HG02943 (cell line): ENCODE data around the gene PSG2.
"Not testable (repeated sequence)": the region's sequence is repeated elsewhere in the genome, so short reads cannot be mapped to it uniquely, and the experiment has no call there.

Experiments used
- ATAC-seq: cut with Tn5 transposase; IDR thresholded peaks from one replicate; pipeline ENCODE4 v1.9.1; 2021; ENCODE audit warnings: mild to moderate bottlenecking, low read depth, moderate library complexity; ENCODE audit not compliant: unreplicated experiment

The PSG2 gene

DNA sequence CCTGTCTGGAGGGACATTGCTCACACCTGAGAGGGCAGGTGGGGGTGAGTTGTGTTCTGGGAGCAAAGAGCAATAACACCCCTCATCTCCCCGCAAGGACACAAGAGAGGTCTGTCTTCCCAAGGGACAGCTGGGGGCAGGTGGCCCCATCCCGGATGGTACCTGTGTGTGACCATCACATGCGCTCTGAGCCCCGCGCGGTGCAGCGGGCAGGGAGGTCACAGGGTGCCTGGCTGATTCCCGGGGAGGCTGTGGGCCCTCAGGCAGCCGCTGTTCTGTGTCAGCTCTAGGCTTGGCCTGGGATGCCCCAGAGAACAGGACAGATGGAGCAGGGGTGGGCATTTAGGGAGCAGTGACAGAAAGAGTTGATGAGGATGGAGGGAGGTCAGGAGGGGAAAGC lies 1.2 kb upstream of the PSG2 start:
- not testable (repeated sequence) for ATAC-seq

DNA sequence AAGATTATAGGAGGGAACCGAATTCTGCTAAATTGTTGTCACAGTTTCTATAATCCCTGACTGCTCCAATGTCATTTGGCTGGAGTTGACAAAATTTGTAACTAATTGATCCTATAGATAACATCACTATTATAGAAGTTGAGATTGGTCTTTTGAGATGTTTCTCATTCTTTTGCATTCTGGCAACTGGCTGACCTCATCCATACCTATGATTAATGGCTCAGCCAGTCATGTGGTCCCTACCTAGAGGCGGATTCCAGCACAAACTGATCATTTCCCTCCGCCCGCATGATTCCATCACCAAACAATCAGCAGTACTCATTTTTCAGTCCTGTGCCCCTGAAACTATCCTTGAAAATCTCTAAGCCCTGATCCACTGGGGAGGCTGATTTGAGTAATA lies 4.2 kb downstream of the PSG2 start:
- no peak for ATAC-seq

DNA sequence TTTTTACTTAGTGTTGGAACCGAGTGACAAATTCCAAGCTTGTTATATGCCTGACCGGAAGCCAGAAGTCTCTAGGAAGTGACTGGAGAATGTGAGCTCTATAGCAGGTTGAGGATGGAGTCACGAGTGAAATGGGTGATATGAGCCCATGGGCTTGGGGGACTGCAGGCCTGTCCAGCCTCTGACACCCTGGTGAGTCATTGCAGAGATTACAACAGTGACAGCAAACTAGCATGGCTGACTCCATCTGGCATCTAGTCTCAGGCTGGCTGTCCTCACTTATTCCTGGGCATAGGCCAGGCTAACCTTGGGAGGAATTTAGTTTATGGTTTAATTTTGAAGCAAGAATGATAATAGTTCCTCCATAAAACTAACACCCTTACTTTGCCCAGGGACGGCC lies 4.6 kb downstream of the PSG2 start:
- ATAC-seq = not testable (repeated sequence)

DNA sequence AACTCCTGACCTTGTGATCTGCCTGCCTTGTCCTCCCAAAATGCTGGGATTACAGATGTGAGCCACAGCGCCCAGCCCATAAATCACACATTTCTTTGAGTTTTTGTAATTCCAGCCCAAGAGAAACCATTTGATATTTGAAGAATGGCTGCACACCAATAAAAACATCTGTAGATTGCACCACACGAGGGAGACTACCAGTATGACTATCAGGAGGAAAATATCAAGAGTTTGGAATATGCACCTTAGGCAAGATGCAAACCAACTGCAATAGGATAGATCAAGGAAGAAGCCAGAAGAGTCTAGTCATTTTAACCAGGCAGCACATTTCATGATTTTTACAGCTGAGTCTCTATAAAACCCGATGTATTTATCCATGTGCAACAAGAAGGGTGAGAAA lies 20.1 kb downstream of the PSG2 start:
- not testable (repeated sequence) for ATAC-seq

DNA sequence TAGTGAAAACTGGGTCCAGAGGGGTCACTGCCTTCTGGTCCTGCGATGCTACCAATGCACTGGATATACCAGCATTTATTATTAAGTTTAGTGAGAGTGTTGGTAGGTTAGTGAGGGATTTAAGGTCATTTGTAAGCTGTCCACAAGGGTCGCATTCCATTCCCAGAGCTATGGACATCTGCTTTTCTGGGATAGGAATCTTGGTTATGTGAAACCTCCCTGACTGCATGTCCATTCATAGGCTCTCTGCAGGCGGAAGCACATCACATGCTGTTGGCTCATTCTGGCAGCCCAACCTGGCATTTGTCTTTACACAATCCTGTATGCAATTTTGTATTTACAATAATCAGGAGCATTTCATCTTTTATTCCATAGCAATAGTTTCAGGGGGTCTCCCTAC lies 21.2 kb downstream of the PSG2 start:
- not testable (repeated sequence) for ATAC-seq

DNA sequence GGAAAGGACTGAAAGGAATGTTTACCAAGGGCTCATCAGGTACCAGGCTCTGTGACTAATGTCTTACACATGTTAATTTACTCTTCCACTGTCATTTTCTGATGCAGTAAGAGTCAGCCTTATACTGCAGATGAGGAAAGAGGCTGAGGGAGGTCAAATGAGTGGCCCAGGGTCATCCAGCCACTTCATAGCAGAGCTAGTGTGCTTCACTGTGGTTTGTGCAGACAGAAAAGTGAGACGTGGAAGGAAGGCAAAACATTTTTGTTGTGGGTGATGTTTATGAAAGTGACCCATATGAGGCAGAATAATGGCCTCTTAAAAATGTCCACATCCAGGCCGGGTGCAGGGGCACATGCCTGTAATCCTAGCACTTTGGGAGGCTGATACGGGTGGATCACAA lies 22.2 kb downstream of the PSG2 start:
- not testable (repeated sequence) for ATAC-seq

DNA sequence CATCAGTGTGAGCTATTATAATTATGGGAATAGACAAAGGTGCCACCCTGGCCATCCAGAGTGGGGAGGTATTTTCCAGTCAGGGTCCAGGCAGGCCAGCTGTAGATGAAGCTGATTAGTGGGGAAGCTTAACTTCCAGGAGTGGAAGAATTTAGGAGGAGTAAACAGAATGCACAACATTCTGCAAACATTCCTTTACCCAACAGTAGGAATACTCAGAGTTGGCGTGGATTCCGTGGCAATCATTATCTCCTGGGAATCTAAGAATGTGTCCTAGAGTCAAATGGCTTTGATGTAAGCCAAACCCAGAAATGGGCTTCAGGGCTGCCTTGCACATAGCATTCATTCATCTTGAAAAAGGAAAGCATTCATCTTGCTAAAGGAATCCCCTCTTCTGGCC lies 23.0 kb downstream of the PSG2 start:
- not testable (repeated sequence) for ATAC-seq

GRCh38 chr19:43058440-43058839 lies 24.1 kb downstream of the PSG2 start:
- ATAC-seq = not testable (repeated sequence)

- ATAC-seq = not testable (repeated sequence)
These were observed 34.5 kb downstream of the PSG2 start for GRCh38 chr19:43047966-43048365.

GRCh38 chr19:43046578-43046977 lies 35.9 kb downstream of the PSG2 start:
- not testable (repeated sequence) for ATAC-seq

DNA sequence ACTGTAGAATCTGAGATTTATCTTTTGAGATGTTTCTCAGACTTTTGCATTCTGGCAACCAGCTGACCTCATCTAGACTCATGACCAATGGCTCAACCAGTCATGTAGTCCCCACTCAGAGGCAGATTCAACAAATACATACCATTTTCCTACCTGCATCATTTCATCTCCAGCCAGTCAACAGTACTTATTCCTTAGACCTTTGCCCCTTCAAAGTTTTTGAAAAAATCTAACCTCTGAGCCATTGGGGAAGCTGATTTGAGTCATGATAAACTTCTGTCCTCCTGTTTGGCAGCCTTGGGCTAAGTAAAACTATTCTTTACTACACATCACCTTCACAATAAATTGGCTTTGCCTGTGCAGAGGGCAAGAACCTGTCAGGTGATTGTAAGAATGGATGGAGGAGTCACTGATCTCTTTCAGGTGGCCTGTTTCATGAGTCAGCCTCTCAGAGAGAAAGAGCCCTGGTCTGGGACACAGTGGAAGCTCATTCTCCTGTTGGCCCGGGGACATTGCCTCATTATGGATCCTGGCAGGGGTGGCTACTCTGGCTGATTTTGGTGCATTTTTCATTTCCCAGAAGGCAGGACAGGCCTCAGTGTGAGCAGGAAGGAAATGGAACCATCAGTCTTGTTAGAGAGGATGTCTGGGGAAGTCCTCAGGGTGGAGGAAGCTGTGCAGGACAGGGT lies 38.9 kb downstream of the PSG2 start:
- ATAC-seq = not testable (repeated sequence)

DNA sequence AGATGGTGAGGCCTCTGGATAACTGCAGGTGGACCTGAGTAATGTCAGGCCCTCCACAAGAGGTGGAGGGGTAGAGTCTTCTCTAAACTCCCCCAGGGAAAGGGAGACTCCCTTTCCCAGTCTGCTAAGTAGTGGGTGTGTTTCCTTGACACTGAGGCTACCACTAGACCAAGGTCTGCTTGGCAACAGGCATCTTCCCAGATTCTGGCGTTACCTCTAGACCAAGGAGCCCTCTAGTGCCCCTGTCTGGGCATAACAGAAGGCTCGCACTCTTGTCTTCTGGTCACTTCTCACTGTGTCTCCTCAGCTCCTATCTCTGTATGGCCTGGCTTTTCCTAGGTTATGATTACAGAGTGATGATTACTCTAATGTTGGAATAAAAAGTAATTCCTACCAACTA lies 50.9 kb downstream of the PSG2 start:
- not testable (repeated sequence) for ATAC-seq

DNA sequence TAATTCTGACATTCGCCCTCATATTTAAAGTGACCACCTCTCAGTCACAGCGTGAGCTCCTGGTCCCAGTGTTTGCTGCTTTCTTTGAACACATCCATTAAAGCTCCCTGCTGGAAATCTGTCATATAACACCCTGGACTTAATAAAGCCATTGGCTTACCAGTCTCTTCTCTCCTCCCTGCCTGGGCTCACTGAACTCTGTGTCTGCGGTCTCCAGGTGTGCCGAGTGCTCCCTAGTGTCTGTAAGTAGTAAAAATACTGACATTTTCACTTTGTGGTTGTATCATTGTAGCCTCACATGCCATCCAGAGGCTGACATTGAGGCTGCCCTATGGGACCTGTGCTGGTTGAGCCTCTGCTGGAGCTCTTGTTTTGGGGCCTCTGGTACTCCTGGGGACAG lies 53.6 kb downstream of the PSG2 start:
- no peak for ATAC-seq

GRCh38 chr19:43027985-43028384 lies 54.5 kb downstream of the PSG2 start:
- ATAC-seq = not testable (repeated sequence)

GRCh38 chr19:43027061-43027460 lies 55.4 kb downstream of the PSG2 start:
- not testable (repeated sequence) for ATAC-seq

GRCh38 chr19:43026369-43026768 lies 56.1 kb downstream of the PSG2 start, which contains the start of gene PSG11:
TSS of gene PSG11 (minus strand) at chr19:43026469. CDS start at chr19:43026372, 97 bp downstream.
- ATAC-seq = not testable (repeated sequence)

DNA sequence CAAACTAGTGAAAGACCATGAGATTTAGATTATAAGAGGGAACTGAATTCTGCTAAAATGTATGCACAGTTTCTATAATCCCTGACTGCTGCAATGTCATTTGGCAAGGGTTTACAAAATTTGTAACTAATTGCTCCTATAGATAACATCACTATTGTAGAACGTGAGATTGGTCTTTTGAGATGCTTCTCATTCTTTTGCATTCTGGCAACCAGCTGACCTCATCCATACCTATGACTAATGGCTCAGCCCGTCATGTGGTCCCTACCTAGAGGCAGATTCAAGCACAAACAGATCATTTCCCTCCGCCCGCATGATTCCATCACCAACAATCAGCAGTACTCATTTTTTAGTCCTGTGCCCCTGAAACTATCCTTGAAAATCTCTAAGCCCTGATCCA lies 60.4 kb downstream of the PSG2 start:
- ATAC-seq = not testable (repeated sequence)

GRCh38 chr19:43021629-43022028 lies 60.9 kb downstream of the PSG2 start:
- not testable (repeated sequence) for ATAC-seq

DNA sequence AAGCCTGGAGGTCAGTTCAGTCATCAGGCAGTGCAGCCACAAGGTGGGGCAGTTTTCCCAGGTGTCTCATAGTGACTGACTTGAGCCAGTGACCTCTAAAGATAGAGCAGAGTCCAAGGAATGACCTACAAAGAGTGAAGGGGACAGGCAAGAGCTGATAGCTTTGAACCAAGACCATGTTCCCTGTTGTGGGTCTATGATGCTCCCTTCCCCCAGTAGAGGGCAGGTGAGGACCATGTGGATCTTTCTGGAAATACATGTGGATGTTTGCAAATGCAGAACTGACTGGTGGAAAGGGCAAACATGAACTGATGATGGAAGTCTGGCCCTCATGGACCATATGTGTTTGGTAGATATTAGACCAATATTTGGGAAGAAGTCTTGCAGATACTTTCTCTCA lies 62.9 kb downstream of the PSG2 start:
- not testable (repeated sequence) for ATAC-seq
